Adrenal gland (tissue), 12 donors: ENCODE results near the gene DISP1. TPM values are rescaled to one million over a fixed set of nuclear protein-coding genes. Genes with fewer than 3 reads are reported as not detected.

Experiments used
- DNase-seq, 7 donors: peaks; one replicate each; pipeline ENCODE4 v3.0.0-alpha.2; 2019 to 2020
- H3K27ac ChIP-seq, 5 donors: fragments of 200-600 bp; sonication (generic) in 4 of 5; 1 replicate in 3 of 5; 2 replicates in 2 of 5; pipeline versions ENCODE4 v1.5.1 to v1.8.0; 2016 to 2020; ENCODE audit warnings: mild to moderate bottlenecking in 1 of 5
- H3K27me3 ChIP-seq: fragments of 200-600 bp; 2 replicates; pipeline ENCODE4 v1.8.0; 2021
- H3K36me3 ChIP-seq, 2 donors: fragments of 200-600 bp; replicated peaks in 1 of 2; 1 replicate in 1 of 2; 2 replicates in 1 of 2; pipeline versions ENCODE4 v1.5.1 to v1.8.0; 2018 to 2022
- H3K4me1 ChIP-seq, 2 donors: fragments of 200-600 bp; replicated peaks in 1 of 2; 1 replicate in 1 of 2; 2 replicates in 1 of 2; pipeline versions ENCODE4 v1.5.1 to v1.8.0; 2018 to 2021
- H3K4me3 ChIP-seq, 4 donors: fragments of 200-600 bp; sonication (generic) in 3 of 4; one replicate each; pipeline ENCODE4 v1.5.1; 2016 to 2018
- H3K9me3 ChIP-seq, 3 donors: fragments of 200-600 bp; sonication (generic) in 1 of 3; replicated peaks in 1 of 3; 1 replicate in 2 of 3; 2 replicates in 1 of 3; pipeline versions ENCODE4 v1.5.1 to v1.8.0; 2016 to 2021
- POLR2A ChIP-seq, 2 donors: fragments of 450-650 bp; IDR thresholded peaks; one replicate each; pipeline ENCODE4 v1.6.1; 2017; ENCODE audit warnings: antibody characterized with exemption in 2 of 2, mild to moderate bottlenecking in 2 of 2, moderate library complexity in 1 of 2
- WGBS, 4 donors: extraction: QIAGEN DNeasy Blood & Tissue Kit in 2 of 4; methylation state at CpG; one replicate each; pipeline versions ENCODE4 v1.1.5 to v1.1.7; 2013 to 2017; 5-methylcytosine and 5-hydroxymethylcytosine counted together
- intact Hi-C, 2 donors: fragments of 100-400 bp; cut with DNase I; formaldehyde crosslinking; loops; one replicate each; pipeline versions ENCODE4 v1.14.1 to v1.15.0; 2022 to 2023
- polyA plus RNA-seq, 3 donors: library from polyadenylated mRNA; stranded (reverse); fragments of 200-250 nt in 2 of 3; fragments of 350-450 nt in 1 of 3; fragmentation: Illumina TruSeq in 1 of 3; extraction: RNeasy Lipid Tissue Mini Kit (QIAGEN cat#74804) in 1 of 3; gene quantifications; one replicate each; pipeline ENCODE4 v1.2.3, GENCODE V29; 2013 to 2014
- total RNA-seq, 9 donors: library from RNA; depleted of rRNA in 4 of 9; stranded (reverse); fragments of >200 nt in 4 of 9; fragments of 120-200 nt in 1 of 9; fragmentation: NEBNext Ultra II Directional in 1 of 9; extraction: Animal tissue kit (Norgen Biotek cat#: 25700) in 1 of 9; gene quantifications; one replicate each; pipeline versions ENCODE4 v1.1.0 to v1.2.4, GENCODE V29; 2013 to 2023
- TF ChIP-seq, protein P1 (sequence below), 6 experiments: fragments of 450-650 bp in 4 of 6; fragments of 200-600 bp in 2 of 6; sonication (generic) in 1 of 6; IDR thresholded peaks; 1 replicate in 5 of 6; 2 replicates in 1 of 6; pipeline versions ENCODE4 v1.5.1 to v1.8.0; 2016 to 2021; ENCODE audit warnings: antibody characterized with exemption in 6 of 6, mild to moderate bottlenecking in 2 of 6, moderate library complexity in 1 of 6
- donor health status: healthy with polysubstance abuse.
- donor health status: Bipolar disorder and iron deficiency.
- donor health status: DM: yes; HTN: yes; CAD: no.
- donor health status: DM: no; HTN: no; CAD: no.
- donor health status: DM: no; HTN: no; CAD: no.
- donor health status: DM: yes; HTN: yes; CAD: no.

DISP1 gene
- total and polyA plus RNA-seq, 12 donors, result 6.8 to 25.4 (median 16.0) TPM

DNA sequence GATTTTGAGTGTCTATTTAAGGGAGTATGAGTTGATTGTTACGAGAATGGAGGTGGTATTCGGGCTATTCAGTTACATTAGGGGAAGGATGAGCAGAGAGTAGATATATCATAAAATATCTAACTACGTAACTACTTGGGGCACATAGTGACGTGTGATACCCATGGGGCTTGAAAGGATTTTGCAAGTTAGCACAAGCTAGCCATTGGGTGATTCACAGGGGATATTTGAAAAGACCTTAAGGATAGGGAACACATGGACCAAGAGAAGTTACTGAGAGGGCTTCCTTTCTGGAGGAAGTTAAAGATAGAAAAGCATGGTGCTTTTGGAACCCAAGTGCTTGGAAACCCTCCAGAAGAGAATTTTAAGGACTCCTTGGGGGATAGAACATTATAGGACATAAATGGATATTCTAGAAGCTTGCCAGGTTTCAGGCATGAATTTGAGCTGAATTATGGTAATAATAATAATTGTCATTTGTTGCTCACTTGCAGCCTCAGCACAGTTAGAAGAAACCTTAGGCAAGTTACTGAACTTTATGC is 5.4 kb downstream of the DISP1 start:
- no peak overlapping the region for H3K27ac ChIP-seq
- no peaks in the 10 kb centered on the region for H3K36me3 ChIP-seq
- peaks cover 3 to 11% of the 10 kb centered on the region in 2 donors for H3K4me1 ChIP-seq
- H3K4me3 ChIP-seq, result no peak overlapping the region
- intact Hi-C loops, result no loop called here
- 94 to 97% (median 96%) methylated on average over 4 of the region's 4 CpGs for WGBS, 4 donors
- H3K9me3 ChIP-seq, result no peaks in the 10 kb centered on the region
- no peaks in the 10 kb centered on the region for H3K27me3 ChIP-seq
- no peak for DNase-seq
- TF ChIP-seq POLR2A (IDR thresholded peaks at IDR 0.05), result no peak
- TF ChIP-seq, protein P1, sequence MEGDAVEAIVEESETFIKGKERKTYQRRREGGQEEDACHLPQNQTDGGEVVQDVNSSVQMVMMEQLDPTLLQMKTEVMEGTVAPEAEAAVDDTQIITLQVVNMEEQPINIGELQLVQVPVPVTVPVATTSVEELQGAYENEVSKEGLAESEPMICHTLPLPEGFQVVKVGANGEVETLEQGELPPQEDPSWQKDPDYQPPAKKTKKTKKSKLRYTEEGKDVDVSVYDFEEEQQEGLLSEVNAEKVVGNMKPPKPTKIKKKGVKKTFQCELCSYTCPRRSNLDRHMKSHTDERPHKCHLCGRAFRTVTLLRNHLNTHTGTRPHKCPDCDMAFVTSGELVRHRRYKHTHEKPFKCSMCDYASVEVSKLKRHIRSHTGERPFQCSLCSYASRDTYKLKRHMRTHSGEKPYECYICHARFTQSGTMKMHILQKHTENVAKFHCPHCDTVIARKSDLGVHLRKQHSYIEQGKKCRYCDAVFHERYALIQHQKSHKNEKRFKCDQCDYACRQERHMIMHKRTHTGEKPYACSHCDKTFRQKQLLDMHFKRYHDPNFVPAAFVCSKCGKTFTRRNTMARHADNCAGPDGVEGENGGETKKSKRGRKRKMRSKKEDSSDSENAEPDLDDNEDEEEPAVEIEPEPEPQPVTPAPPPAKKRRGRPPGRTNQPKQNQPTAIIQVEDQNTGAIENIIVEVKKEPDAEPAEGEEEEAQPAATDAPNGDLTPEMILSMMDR (IDR thresholded peaks at IDR 0.05), result no peak

DNA sequence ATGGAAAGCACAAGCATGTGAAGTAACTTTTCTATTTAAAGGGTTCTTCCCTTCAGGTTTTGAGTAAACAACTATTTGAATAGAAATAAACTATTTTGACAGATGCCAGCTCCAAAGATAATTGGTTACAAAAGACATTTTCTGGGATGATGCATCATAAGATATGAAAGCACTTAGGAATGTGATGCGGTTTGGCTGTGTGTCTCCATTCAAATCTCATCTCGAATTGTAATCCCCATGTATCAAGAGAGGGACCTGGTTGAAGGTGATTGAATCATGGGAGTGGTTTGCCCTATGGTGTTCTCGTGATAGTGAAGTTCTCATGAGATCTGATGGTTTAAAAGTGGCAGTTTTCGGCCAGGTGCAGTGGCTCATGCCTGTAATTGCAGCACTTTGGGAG is 6.4 kb downstream of the DISP1 start:
- TF ChIP-seq POLR2A (IDR thresholded peaks at IDR 0.05), result no peak
- TF ChIP-seq, protein P1 (IDR thresholded peaks at IDR 0.05), result no peak
- no peak for DNase-seq
- no peaks in the 10 kb centered on the region for H3K36me3 ChIP-seq
- peaks cover 2% of the 10 kb centered on the region in 2 donors for H3K4me1 ChIP-seq
- no peaks in the 10 kb centered on the region for H3K27me3 ChIP-seq
- H3K4me3 ChIP-seq, result no peak overlapping the region
- 85 to 98% (median 97%) methylated on average over 4 of the region's 4 CpGs for WGBS, 4 donors
- no peaks in the 10 kb centered on the region for H3K9me3 ChIP-seq
- intact Hi-C loops, result no loop called here
- no peak overlapping the region for H3K27ac ChIP-seq

DNA sequence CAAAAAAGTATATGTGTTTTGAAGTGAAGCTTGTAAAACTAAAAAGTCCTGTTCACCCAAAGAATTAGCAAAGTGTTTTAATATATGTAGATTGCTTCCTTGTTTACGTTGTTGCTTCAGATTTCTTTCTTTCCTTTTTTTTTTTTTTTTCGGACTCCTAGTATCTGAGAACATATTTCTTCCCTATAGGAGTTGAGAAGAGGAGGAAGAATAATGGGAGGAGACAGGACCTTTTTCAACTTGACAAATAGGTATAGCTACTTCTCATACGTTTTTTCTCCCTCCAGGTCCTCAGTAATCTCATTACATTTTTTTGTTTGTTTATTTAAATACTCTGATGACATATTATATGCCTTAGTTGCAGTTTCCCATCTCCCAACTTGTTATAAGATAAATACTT is 8.9 kb downstream of the DISP1 start:
- Histone ChIP-seq H3K27me3 (no peaks in the 10 kb centered on the region), H3K27ac (no peak overlapping the region), H3K4me3 (no peak overlapping the region), H3K36me3 (no peaks in the 10 kb centered on the region), H3K9me3 (no peaks in the 10 kb centered on the region), H3K4me1 (no peaks in the 10 kb centered on the region)
- intact Hi-C loops, result no loop called here
- WGBS, 4 donors, result 68 to 84% (median 73%) methylated on average over 3 of the region's 3 CpGs
- TF ChIP-seq, protein P1 (IDR thresholded peaks at IDR 0.05), result no peak
- TF ChIP-seq POLR2A (IDR thresholded peaks at IDR 0.05), result no peak
- no peak for DNase-seq

DNA sequence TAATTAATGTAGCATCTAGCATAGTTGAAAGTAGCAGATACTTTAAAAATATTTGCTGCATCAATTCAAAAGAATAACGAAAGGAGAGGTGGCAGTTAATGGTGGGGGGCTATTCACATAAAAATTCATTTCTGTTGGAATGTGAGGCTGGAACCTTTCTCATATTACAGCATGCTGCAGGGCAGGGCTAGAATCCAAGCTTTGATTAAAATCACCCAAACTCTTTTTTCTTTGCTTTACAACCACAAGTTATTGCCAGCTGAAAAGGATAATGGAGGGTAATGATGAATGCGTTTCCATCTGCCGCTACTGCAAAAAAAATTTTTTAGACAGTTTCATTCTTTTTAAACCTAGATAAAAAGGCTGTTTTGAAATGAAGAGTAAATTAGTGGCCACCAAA is 9.8 kb downstream of the DISP1 start:
- TF ChIP-seq, protein P1 (IDR thresholded peaks at IDR 0.05), result no peak
- no peak for TF ChIP-seq POLR2A (IDR thresholded peaks at IDR 0.05)
- Histone ChIP-seq H3K36me3 (no peaks in the 10 kb centered on the region), H3K4me3 (no peak overlapping the region), H3K27ac (no peak overlapping the region), H3K4me1 (peaks cover 0 to 1% of the 10 kb centered on the region in 2 donors), H3K27me3 (no peaks in the 10 kb centered on the region), H3K9me3 (no peaks in the 10 kb centered on the region)
- 62 to 71% (median 66%) methylated on average over 3 of the region's 3 CpGs for WGBS, 4 donors
- intact Hi-C loops, result no loop called here
- no peak for DNase-seq
